Embryonic facial prominence (tissue), 1 donor: Measurements from ENCODE around the gene DMRT1.

Experiments used
- DNase-seq: peaks from one replicate; pipeline ENCODE4 v3.0.0-alpha.2; 2016; ENCODE audit errors: extremely low spot score

DMRT1 gene

GRCh38 chr9:971901-972500 lies 130.5 kb downstream of the DMRT1 start:
- DNase-seq = no peak

GRCh38 chr9:972501-973294 lies 131.2 kb downstream of the DMRT1 start:
- no peak for DNase-seq

DNA sequence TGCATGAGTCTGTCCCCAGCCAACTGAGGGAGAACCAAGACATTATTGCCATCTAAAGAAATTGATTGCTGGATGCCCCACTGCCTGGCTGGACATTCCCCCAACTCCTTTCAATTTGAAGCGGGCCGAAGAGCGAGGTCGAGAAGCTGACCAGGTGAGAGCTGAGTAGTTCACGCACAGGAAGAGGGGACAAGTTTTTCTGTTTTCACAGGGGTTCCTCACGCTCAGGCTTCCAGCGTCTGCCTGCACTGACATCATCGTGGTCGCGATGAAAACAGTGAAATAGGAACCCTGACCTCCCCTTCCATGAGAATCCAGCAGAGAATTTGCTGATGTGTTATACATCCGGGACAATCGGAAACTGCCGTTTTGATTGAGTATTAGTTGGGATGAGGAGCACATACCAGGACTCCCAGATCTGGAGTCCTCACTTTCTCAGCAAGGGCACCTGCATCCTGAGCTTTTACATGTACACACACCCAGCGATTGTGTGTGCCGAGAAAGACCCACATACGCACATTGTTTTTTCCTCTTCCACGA lies 131.9 kb downstream of the DMRT1 start:
- DNase-seq = no peak

- no peak for DNase-seq
Observed at GRCh38 chr9:974031-974995, 132.8 kb downstream of the DMRT1 start.

DNA sequence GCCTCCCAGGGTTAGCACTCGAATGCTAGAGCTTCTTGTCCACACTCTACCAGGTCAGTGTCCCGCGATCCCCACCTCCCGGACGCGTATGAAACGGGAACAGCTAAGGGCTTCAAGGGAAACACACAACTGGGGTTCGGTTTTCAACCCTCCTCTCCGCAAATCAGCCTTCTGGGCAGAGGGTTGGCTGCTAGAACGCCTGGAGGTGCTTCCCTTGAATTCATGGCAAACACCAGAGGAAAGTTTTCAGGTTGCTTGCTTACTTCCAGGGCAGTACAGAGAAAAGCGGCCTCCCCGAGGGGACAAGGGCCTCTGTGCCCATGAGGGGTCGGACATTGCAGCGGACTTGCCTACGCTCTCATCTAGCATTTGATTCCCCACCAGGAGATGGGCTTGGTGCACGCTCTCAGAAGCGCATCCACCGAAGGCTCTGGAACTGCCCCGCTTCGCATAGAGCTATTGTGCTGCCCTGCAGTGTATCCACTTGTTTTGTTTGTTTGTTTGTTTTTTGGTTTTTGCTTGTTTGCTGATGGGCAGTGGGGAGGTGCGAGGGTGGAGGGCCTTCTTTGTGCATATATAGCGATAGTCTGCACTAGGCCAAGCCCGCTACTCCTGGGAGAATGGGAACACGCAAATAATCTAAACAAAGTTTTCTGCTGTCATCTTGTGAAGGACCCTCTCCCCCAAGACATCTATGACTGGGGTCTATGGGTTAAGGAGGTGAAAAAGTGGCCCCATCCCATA lies 133.7 kb downstream of the DMRT1 start:
- DNase-seq = no peak

DNA sequence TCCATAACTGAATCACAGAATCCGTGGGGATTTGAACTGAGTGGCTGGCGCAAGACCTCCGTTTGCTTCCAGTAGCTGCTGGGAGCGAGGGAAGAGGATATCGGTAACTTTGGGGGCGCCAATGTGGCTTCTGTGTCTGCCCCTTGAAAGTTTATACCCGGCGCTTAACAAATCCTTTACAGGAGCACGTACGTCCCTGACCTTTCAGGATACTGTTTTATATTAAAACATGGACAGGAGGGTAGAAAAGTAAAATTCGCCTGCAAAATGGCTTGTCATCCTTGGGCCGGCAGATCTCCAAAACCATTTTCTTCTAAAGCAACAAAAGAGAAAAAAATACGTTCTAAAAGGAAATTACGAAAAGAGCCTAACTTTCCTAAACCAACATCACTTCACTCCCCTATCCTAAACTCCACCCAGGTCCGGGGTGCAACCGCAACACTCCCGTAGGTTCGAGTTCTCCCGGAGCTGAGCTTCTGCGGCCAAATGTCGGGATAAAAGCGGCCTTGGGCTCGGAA lies 134.3 kb downstream of the DMRT1 start:
- DNase-seq = no peak

DNA sequence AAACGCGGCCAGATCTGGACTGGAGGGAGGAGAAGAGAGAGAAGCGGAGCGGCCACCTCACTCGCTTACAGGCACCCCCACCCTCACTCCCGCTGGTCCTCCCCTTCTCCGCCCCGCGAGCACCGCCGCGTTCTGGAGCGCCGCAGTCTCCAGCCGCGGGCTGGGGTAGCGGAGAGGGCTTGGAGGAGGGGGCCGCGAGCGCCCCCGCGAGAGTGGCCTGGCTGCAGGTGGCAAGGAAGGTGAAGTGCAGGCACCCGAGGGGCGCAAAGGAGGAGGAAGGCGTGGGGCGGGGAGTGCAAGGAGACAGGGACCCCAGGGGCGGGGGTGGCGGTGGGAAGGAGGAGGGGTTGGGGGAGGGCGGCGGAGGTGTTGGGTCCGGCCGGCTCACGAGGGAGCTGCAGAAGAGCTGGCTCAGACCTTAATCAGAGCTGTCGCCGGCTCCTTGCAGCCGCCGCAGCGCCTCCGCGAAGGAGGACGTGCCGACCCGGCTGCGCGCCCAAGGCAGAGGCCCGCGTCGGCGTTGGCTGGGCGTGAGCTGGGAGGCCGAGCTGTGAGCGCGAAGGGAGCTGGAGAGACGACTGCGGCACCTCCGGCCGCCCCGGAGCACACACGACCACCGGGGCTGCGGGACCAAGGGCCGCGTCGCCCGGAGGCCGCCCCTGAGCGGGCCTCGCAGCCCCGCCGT lies 134.9 kb downstream of the DMRT1 start, which contains the start of gene DMRT3:
Gene DMRT3 (plus strand): TSS at position 398 of the 685 bp plus-strand sequence. CDS start 347 bp downstream, outside the sequence.
- no peak for DNase-seq

DNA sequence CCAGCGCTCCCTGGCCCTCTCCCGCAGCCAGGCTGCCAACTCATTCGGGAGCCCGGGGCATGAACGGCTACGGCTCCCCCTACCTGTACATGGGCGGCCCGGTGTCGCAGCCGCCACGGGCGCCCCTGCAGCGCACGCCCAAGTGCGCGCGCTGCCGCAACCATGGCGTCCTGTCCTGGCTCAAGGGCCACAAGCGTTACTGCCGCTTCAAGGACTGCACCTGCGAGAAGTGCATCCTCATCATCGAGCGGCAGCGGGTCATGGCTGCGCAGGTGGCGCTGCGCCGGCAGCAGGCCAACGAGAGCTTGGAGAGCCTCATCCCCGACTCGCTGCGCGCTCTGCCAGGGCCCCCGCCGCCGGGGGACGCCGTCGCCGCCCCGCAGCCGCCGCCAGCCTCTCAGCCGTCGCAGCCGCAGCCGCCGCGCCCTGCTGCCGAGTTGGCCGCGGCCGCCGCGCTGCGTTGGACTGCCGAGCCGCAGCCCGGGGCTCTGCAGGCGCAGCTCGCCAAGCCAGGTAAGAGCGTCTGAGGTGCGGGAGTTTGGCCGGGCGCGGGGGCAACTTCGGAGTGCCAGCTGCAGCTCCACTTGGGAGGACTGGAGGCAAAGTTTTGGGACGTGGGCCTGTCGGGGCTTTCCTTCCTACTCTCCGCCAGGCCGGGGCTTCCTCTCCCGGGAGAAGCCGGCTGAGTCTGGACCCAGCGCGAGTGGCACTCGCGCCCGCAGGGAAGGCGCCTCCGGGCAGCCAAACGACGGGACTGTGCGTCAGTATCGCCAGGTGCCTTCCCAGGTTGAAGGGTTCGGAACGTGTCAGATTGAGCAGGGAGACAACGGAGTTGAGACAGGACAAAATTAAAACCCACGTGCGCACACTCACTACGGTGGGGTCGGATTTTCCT lies 135.7 kb downstream of the DMRT1 start:
- DNase-seq = no peak

- DNase-seq = no peak
Observed at GRCh38 chr9:977838-978830, 136.6 kb downstream of the DMRT1 start.

DNA sequence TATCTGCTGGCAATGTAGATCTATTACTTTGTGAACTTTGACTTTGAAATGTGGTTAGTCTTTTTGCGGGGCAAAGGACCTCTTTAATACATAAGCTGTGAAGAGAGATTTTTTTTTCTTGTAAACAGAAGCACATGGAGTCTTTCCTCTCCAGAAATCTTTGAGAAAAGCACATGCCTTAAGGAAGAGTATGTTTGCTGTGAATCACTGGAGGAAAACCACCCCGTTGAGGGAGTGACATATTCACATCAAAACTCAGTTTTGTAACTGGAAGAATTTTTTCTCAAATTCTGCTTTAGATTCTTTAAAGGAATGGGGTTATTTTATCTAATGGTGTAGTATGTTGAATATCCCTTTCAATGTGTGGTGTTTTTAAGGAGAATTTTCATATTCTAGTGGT lies 138.5 kb downstream of the DMRT1 start:
- no peak for DNase-seq

GRCh38 chr9:980640-981039 lies 139.1 kb downstream of the DMRT1 start:
- DNase-seq = no peak

GRCh38 chr9:981491-981898 lies 140.0 kb downstream of the DMRT1 start:
- DNase-seq = no peak

DNA sequence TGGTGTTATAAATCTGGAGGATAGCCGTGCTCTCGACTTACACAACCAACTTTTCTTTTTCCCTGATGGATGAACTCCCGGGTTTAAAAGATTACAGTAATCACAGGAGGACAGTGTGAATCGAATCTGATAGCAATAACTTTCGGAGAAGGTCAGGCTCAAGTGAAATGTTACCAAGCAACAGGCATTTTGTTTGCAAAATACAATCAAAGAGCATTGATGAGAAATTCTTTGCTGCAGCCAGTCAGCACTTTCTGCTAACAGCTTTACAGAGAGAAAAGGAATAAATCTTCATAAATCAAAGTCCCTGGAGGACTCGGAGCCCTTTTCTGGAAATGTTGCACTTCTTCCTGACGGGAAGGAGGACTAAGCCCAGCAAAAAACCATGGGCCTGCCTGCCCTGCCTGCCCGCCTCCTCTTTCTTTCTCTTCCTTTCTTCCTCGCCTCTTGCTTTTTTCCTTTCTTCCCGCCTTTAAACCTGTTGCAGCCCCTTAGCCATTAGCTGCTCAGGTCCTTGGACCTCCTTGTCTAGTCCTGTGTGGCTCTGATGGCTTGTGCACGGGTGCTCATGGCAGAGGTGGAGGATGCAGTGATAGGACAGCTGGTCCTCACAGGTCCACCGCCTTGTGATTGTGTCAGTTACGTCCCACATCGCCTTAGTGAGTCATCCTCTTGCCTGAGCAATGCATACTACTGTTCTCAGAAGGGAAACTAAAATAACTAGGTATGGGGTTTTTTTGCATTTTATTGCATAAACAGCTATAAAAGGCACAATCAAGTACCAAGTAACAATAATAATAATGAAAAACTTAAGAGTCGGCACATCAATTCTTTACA lies 141.1 kb downstream of the DMRT1 start:
- no peak for DNase-seq

- no peak for DNase-seq
Observed at GRCh38 chr9:994005-994404, 152.5 kb downstream of the DMRT1 start.

DNA sequence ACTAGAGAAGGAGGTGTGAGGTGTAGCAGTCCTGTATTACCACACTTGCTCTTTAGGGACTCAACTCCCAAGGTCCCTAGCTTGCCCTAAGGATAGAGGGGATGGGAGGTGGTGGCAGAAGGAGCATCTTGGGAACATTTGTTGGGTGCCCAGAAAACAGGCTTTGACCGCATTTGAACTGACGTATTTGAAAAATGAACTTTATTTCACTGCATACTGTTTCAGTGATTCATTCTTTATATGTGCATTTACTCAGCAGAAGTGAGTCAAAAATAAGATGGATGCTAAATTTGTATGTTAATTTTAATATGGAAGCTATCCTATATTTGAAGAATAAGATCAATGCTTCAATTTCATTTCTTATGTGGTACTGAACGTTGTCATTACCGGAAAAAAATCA lies 153.7 kb downstream of the DMRT1 start:
- no peak for DNase-seq

GRCh38 chr9:995781-996180 lies 154.3 kb downstream of the DMRT1 start:
- no peak for DNase-seq
